ENCODE measurements around the gene CEP126.

DNA sequence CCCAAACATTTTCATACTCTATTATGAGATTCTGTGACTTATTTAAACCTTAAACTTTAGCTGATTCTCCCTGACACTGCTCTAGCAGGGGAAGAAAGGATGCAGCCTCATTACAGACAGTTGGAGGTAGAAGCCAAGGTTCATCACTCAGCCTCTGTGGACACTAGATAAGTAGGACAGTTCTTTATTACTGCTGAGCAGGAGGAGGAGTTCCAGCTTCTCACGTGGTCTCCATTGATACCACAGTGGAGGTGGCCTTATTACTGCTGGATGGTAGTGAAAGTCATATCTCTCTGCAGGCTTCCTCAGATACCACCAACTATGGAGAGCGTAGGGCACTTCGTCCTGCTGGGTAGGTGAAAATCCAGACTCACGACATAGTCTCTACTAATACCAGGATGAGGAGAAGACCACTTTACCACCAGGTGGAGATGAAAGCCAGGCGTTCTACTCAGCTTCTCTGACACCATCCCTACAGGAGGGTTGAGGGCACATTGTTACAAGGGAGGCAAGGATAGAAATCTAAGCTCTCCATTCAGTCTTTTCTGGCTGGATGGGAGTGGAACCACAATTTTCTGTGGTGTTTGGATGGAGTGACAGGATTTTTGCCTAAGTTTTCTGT, 14.6 kb downstream of the CEP126 start:
- no peak for TF ChIP-seq GATA2 (IDR thresholded peaks at IDR 0.05; ENCODE audit: low read depth, low read length)
- TF ChIP-seq GATA3 (IDR thresholded peaks at IDR 0.05; ENCODE audit: low read depth, low read length) = no peak
